ENCODE data around the gene TSEN54. TPM values are rescaled to one million over a fixed set of nuclear protein-coding genes. Genes with fewer than 3 reads are reported as not detected.

The TSEN54 gene
- total RNA-seq, 1 donor from 2014 or later = 23.3 TPM

- H3K27me3 Mint-ChIP-seq (ENCODE audit: unreplicated experiment) = no peaks in the 10 kb centered on the region
- no peak for DNase-seq (ENCODE audit: extremely low spot score, unreplicated experiment)
- no peak for TF ChIP-seq CTCF (IDR thresholded peaks at IDR 0.05)
- H3K27ac Mint-ChIP-seq (ENCODE audit: unreplicated experiment) = no peak overlapping the region
- peaks cover 16% of the 10 kb centered on the region for H3K36me3 Mint-ChIP-seq (ENCODE audit: unreplicated experiment)
- peaks cover 30% of the 10 kb centered on the region for H3K4me1 Mint-ChIP-seq (ENCODE audit: unreplicated experiment)
- no peaks in the 10 kb centered on the region for H3K9me3 Mint-ChIP-seq (ENCODE audit: unreplicated experiment)
- no peak overlapping the region for H3K4me3 Mint-ChIP-seq (ENCODE audit: unreplicated experiment)
These were observed 43.1 kb upstream of the TSEN54 start for GRCh38 chr17:75473246-75473645.

- H3K4me3 Mint-ChIP-seq (ENCODE audit: unreplicated experiment) = no peak overlapping the region
- H3K4me1 Mint-ChIP-seq (ENCODE audit: unreplicated experiment) = peaks cover 37% of the 10 kb centered on the region
- no peaks in the 10 kb centered on the region for H3K9me3 Mint-ChIP-seq (ENCODE audit: unreplicated experiment)
- no peak overlapping the region for H3K27ac Mint-ChIP-seq (ENCODE audit: unreplicated experiment)
- no peaks in the 10 kb centered on the region for H3K27me3 Mint-ChIP-seq (ENCODE audit: unreplicated experiment)
- TF ChIP-seq CTCF (IDR thresholded peaks at IDR 0.05) = no peak
- DNase-seq (ENCODE audit: extremely low spot score, unreplicated experiment) = no peak
- peaks cover 16% of the 10 kb centered on the region for H3K36me3 Mint-ChIP-seq (ENCODE audit: unreplicated experiment)
These were observed 41.6 kb upstream of the TSEN54 start for GRCh38 chr17:75474736-75475135.

- Mint-ChIP-seq H3K27me3 (ENCODE audit: unreplicated experiment) (no peaks in the 10 kb centered on the region), H3K36me3 (ENCODE audit: unreplicated experiment) (peaks cover 16% of the 10 kb centered on the region), H3K4me3 (ENCODE audit: unreplicated experiment) (no peak overlapping the region), H3K4me1 (ENCODE audit: unreplicated experiment) (peaks cover 39% of the 10 kb centered on the region), H3K27ac (ENCODE audit: unreplicated experiment) (peak overlapping the region; percentile 73), H3K9me3 (ENCODE audit: unreplicated experiment) (no peaks in the 10 kb centered on the region)
- no peak for DNase-seq (ENCODE audit: extremely low spot score, unreplicated experiment)
- TF ChIP-seq CTCF (IDR thresholded peaks at IDR 0.05) = no peak
These were observed 41.0 kb upstream of the TSEN54 start for GRCh38 chr17:75475144-75475835.

GRCh38 chr17:75475851-75476250 is 40.5 kb upstream of the TSEN54 start:
- Mint-ChIP-seq H3K27me3 (ENCODE audit: unreplicated experiment) (no peaks in the 10 kb centered on the region), H3K4me3 (ENCODE audit: unreplicated experiment) (no peak overlapping the region), H3K27ac (ENCODE audit: unreplicated experiment) (peak overlapping the region; percentile 73), H3K36me3 (ENCODE audit: unreplicated experiment) (peaks cover 16% of the 10 kb centered on the region), H3K9me3 (ENCODE audit: unreplicated experiment) (no peaks in the 10 kb centered on the region), H3K4me1 (ENCODE audit: unreplicated experiment) (peaks cover 39% of the 10 kb centered on the region)
- no peak for TF ChIP-seq CTCF (IDR thresholded peaks at IDR 0.05)
- no peak for DNase-seq (ENCODE audit: extremely low spot score, unreplicated experiment)

- TF ChIP-seq CTCF (IDR thresholded peaks at IDR 0.05) = no peak
- peak overlapping the region; percentile 46 for H3K4me3 Mint-ChIP-seq (ENCODE audit: unreplicated experiment)
- peaks cover 16% of the 10 kb centered on the region for H3K36me3 Mint-ChIP-seq (ENCODE audit: unreplicated experiment)
- no peaks in the 10 kb centered on the region for H3K27me3 Mint-ChIP-seq (ENCODE audit: unreplicated experiment)
- H3K4me1 Mint-ChIP-seq (ENCODE audit: unreplicated experiment) = peaks cover 38% of the 10 kb centered on the region
- DNase-seq (ENCODE audit: extremely low spot score, unreplicated experiment) = no peak
- H3K9me3 Mint-ChIP-seq (ENCODE audit: unreplicated experiment) = no peaks in the 10 kb centered on the region
- H3K27ac Mint-ChIP-seq (ENCODE audit: unreplicated experiment) = peak overlapping the region; percentile 73
These were observed 40.1 kb upstream of the TSEN54 start for GRCh38 chr17:75476271-75476671.

All from osteocyte (in vitro differentiated cells).